ENCODE measurements around the gene ATXN3L. TPM values are rescaled to one million over a fixed set of nuclear protein-coding genes. Genes with fewer than 3 reads are reported as not detected.

ATXN3L gene
- polyA plus RNA-seq (2012; ENCODE audit: missing spikeins): 1.1 TPM

DNA sequence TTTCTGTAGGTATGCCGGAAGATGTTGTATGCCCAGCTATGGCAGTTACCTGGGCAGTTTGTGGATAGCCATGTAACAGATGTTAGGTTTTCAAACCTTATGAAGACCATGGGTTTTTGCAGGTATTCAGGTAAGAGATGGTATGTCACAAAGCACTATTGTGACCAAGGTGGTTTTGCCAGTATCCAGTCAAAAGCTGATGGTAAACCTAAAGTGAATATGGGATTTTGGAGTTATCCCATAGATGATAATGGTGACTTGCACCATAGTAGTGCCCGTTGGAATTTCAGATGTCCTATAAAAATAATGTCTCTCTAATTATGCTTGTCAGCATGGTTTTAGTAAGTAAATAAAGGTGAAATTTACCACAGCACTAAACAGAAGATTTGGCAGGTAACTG lies at the start of gene ATXN3L:
Gene ATXN3L, minus strand, starts transcription at position 101 of the 400 bp plus-strand sequence. CDS start 119 bp downstream, outside the sequence.
- no peak for TF ChIP-seq POLR2A (IDR thresholded peaks at IDR 0.05; ENCODE audit: low read depth, low read length)
- no peak for TF ChIP-seq POLR2AphosphoS5 (IDR thresholded peaks at IDR 0.05; ENCODE audit: low read depth, low read length)
- no peak for TF ChIP-seq TAF1 (IDR thresholded peaks at IDR 0.05; ENCODE audit: borderline replicate concordance, low read depth, low read length)
- no peak for DNase-seq (ENCODE audit: insufficient read length)
- no peak for FAIRE-seq

DNA sequence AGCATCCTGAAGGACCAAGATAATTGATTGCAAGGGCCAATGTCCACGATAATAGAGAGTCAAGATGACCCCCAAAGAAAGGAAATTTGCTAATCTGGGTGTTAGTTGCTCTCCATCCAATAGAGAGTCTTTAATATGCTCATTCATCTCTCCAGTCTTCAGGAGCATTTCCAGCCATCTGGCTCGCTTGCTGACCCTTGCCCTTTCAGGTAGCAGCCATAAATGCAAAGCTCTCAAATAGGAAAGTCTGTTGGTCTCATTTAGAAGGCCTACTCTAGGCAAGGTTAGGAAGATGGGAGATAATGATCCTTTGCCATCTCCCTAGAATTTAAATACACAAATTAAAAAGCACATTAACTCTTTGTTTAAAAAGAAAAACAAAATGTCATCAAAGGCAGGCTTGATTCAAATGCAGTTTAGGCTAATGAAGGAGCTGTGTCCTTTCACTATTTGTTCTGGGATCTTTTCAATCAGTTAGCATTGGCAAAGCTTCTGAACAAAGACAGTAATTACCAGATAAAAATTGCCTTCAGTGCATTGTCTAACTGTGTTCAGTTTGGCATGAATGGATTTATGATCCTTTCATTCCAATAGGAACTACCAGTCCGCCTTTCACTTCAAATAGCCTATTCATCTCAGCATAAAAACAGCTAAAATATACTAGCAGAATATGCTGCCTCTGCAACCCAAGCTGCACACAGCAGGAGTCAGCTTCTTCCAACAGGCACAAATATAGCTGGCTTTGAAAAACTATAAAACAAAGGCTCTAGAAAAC lies 49.6 kb upstream of the ATXN3L start:
- TF ChIP-seq POLR2A (IDR thresholded peaks at IDR 0.05; ENCODE audit: low read depth, low read length): no peak
- no peak for TF ChIP-seq TAF1 (IDR thresholded peaks at IDR 0.05; ENCODE audit: borderline replicate concordance, low read depth, low read length)
- no peak for TF ChIP-seq POLR2AphosphoS5 (IDR thresholded peaks at IDR 0.05; ENCODE audit: low read depth, low read length)
- FAIRE-seq (peak; percentile 70), DNase-seq (ENCODE audit: insufficient read length) (no peak)

DNA sequence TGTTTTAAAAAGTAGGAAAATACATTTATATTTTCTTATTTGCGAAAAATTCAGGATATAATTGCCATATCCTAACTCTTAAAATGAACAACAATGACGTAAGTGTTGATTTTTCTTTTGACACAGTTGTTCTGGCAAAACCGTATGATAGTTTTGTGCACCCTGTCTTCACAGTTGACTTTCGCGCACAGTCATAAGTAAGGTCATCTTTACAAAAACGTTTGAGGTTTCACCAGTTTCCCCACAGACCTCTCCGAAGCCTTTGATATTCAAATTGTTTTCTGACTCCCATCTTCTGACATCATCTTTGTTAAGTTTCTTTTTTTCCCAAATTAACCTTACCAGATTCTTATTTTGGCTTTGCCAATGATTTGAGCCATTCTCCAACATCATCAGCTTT lies 48.1 kb upstream of the ATXN3L start:
- DNase-seq (ENCODE audit: insufficient read length): no peak
- no peak for FAIRE-seq
- TF ChIP-seq TAF1 (IDR thresholded peaks at IDR 0.05; ENCODE audit: borderline replicate concordance, low read depth, low read length) (no peak), POLR2AphosphoS5 (IDR thresholded peaks at IDR 0.05; ENCODE audit: low read depth, low read length) (no peak), POLR2A (IDR thresholded peaks at IDR 0.05; ENCODE audit: low read depth, low read length) (no peak)

DNA sequence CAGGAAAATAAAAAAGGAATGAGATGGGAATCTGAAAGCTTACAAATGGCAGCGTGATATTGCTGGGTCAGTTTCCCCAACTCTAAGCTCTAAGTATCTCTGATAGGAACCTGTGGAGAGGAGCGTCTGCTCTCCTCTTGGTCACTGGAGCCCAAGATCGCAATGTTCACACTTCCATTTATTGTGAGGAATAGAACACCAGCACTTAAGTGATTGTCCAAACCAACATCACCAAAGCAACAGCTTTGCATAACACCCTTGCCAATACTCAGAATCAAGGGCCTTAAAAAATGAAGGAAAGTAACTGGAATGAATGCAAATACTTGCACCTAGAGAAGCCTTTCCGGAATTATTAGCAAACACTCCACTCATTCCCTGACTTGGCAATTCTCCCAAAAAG lies 46.8 kb upstream of the ATXN3L start:
- no peak for TF ChIP-seq TAF1 (IDR thresholded peaks at IDR 0.05; ENCODE audit: borderline replicate concordance, low read depth, low read length)
- TF ChIP-seq POLR2A (IDR thresholded peaks at IDR 0.05; ENCODE audit: low read depth, low read length): no peak
- TF ChIP-seq POLR2AphosphoS5 (IDR thresholded peaks at IDR 0.05; ENCODE audit: low read depth, low read length): no peak
- FAIRE-seq (no peak), DNase-seq (ENCODE audit: insufficient read length) (no peak)

DNA sequence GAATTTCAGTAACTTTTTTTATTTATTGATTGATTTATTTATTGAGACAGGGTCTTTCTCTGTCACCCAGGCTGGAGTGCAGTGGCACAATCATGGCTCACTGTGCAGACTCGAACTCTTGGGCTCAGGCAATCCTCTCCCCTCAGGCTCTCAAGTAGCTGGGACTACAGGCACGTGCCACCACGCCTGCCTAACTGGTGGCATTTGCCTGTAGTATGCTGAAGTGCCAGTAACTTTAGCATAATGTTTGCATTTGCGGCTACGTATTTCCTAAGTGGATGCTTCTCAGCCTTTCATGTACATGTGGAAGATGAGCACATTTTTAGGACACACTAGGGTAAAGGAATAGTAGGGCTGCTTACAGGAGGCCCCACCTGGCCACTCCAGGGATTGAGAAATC lies 45.3 kb upstream of the ATXN3L start:
- no peak for TF ChIP-seq POLR2AphosphoS5 (IDR thresholded peaks at IDR 0.05; ENCODE audit: low read depth, low read length)
- FAIRE-seq (no peak), DNase-seq (ENCODE audit: insufficient read length) (no peak)

DNA sequence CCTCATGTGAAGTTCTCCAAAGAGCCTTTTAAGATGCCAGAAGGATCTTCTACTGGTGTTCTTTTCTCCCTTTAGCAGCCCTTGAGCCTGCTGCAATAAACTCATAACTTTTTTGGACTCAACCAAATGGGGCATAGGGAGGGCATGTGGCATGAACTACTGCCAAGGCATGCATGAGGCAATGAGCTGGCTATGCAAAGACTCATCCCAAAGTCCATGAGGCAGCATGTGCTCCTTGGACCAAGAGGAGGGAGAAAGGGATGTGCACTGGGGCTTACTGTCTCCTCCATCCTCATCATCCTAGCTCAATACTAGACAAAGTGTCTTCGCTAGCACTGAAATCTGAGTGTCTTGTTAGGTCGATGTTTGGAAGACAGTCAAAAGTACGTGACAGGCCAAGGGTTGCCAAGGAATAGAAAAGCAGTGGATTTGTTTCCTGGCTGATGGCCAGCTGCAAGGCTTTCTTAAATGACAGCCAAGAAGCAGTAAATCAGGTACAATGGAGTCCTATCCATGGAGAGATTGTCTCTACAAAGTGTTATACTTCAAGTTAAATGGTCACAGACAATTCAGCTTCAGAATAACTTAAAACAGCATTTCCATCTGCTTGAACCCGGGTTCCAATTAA lies 44.5 kb upstream of the ATXN3L start:
- no peak for TF ChIP-seq POLR2AphosphoS5 (IDR thresholded peaks at IDR 0.05; ENCODE audit: low read depth, low read length)
- no peak for TF ChIP-seq TAF1 (IDR thresholded peaks at IDR 0.05; ENCODE audit: borderline replicate concordance, low read depth, low read length)
- no peak for TF ChIP-seq POLR2A (IDR thresholded peaks at IDR 0.05; ENCODE audit: low read depth, low read length)
- peak; percentile 36 for FAIRE-seq

DNA sequence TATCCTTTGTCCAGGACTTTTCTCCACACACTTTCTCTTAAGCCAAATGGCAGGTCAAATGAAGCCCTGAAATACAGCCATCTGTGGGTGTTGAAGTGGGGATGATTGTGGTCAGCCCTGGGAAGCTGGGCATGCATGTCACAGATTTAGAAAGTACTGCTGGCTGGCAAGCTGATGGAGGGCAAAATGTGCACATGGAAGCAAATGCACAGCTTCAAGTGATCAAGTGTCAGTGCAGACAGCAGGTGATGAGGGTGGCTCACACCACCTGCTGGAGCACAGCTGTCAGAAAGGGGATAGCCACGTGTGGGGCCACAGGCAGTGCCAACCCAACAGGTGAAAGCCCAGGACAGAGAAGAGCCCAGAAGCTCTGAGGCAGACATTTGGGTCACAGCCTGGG lies 40.3 kb upstream of the ATXN3L start:
- TF ChIP-seq POLR2AphosphoS5 (IDR thresholded peaks at IDR 0.05; ENCODE audit: low read depth, low read length): no peak
- TF ChIP-seq TAF1 (IDR thresholded peaks at IDR 0.05; ENCODE audit: borderline replicate concordance, low read depth, low read length): no peak
- TF ChIP-seq POLR2A (IDR thresholded peaks at IDR 0.05; ENCODE audit: low read depth, low read length): no peak
- FAIRE-seq: peak; percentile 74

More for the DNA sequence above, 44.5 kb upstream of the ATXN3L start:
- no peak for DNase-seq (ENCODE audit: insufficient read length)

DNA sequence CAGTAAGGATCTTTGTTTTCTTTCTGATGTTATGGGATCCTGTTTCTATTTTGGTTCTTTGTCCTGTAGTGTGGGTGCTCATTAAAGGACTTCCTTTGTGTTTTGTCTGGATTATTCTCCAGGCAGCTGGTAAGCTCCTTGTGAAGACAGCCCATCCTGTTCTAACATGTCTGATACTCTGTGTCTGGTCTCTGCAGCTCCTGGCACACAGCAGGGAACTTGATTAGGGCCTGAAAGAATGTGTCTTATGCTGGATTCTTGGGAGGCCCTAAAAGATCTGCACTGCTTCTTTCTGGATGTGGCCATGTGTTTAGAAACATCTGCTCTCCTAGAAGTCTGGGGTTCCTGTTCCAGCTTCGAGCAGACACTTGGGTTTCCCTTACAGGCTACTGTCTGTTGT lies 38.1 kb upstream of the ATXN3L start:
- DNase-seq (ENCODE audit: insufficient read length) (no peak), FAIRE-seq (no peak)
- TF ChIP-seq POLR2A (IDR thresholded peaks at IDR 0.05; ENCODE audit: low read depth, low read length) (no peak), TAF1 (IDR thresholded peaks at IDR 0.05; ENCODE audit: borderline replicate concordance, low read depth, low read length) (no peak), POLR2AphosphoS5 (IDR thresholded peaks at IDR 0.05; ENCODE audit: low read depth, low read length) (no peak)

More for the DNA sequence above, 40.3 kb upstream of the ATXN3L start:
- DNase-seq (ENCODE audit: insufficient read length): no peak

DNA sequence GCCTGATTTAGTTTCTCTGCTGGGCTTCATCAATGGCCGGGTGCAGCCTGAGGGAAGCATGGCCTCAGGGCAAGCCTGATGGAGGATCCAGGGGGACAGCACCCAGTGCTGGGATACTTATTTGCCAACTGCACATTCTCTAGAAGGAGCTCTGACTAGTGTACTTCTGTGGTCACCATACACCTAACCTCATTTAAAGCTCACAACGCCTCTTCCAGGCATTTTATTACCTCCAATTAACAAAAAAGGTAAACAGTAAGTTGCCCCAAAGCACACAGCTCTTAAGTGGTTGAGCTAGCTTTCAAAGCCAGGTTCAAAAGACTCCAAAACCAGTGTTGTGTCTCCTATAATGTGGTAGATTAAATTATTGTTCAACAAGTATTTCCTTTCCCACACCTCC lies 26.8 kb upstream of the ATXN3L start:
- DNase-seq (ENCODE audit: insufficient read length): no peak
- no peak for TF ChIP-seq POLR2A (IDR thresholded peaks at IDR 0.05; ENCODE audit: low read depth, low read length)
- TF ChIP-seq POLR2AphosphoS5 (IDR thresholded peaks at IDR 0.05; ENCODE audit: low read depth, low read length): no peak
- no peak for TF ChIP-seq TAF1 (IDR thresholded peaks at IDR 0.05; ENCODE audit: borderline replicate concordance, low read depth, low read length)
- peak; percentile 56 for FAIRE-seq

DNA sequence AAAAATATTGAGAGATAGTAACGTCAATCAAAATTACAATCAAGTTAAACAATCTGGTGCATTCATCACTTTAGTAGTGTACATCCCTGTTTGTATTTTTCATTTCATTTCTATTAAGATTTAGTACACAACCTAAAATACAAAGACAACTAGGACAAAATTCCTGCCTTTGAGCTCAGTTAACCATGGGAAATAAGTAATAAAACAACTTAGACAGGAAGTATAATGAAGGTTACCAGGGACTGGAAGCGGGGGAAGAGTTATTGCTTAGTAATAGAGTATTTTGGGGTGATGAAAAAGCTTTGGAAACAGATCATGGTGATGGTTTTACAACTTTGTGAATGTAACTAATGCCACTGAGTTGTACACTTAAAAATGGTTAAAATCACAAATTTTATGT lies 25.6 kb upstream of the ATXN3L start:
- TF ChIP-seq POLR2A (IDR thresholded peaks at IDR 0.05; ENCODE audit: low read depth, low read length): no peak
- no peak for TF ChIP-seq POLR2AphosphoS5 (IDR thresholded peaks at IDR 0.05; ENCODE audit: low read depth, low read length)
- TF ChIP-seq TAF1 (IDR thresholded peaks at IDR 0.05; ENCODE audit: borderline replicate concordance, low read depth, low read length): no peak
- no peak for FAIRE-seq

DNA sequence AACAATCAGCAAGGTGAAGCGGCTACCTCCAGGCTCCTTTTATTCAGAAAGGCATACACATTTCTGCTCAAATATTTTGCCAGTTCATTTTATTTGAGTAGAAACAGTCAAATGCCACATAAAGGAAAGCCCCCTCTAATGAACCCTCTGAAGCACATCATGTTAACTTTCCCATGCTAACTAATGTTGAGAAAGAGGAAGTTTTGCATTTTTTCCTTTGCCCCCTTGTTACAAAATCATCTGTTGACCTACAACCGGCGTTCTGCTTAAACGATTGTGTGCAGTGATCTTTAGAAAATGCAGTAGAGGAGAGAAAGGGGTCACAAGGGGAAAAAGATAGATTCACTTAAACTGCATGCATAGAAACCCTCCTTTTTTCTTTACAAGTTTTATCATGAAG lies 25.2 kb upstream of the ATXN3L start:
- TF ChIP-seq TAF1 (IDR thresholded peaks at IDR 0.05; ENCODE audit: borderline replicate concordance, low read depth, low read length) (no peak), POLR2AphosphoS5 (IDR thresholded peaks at IDR 0.05; ENCODE audit: low read depth, low read length) (no peak)
- no peak for DNase-seq (ENCODE audit: insufficient read length)
- FAIRE-seq: peak; percentile 87

More for the DNA sequence above, 25.6 kb upstream of the ATXN3L start:
- no peak for DNase-seq (ENCODE audit: insufficient read length)

DNA sequence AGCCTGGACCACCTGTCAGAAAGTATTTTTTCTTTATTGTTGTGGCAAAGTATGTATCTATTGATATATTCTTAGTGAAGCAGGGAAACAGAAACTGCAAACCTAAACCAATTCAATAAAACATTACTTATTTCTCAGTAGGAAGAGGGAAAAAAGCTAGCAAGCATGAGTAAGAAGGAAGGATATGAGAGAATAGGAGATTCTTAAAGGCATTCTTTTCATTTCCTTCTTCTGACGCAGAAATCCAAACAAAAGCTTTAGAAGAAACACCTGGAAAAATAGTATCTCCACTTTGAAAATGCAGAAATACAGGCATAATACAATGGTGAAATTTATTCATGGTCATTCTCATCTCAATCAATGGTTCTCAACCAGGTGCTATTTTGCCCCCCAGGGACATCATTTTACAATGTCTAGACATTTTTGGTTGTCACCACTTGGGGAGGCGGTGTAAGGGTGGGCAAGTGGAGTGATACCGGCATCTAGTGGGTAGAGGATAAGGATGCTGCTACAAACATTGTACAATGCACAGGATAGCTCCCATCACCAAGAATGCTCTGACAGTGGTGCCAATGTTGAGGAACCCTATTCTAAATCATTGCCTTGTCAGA lies 21.7 kb upstream of the ATXN3L start:
- TF ChIP-seq POLR2A (IDR thresholded peaks at IDR 0.05; ENCODE audit: low read depth, low read length) (no peak), POLR2AphosphoS5 (IDR thresholded peaks at IDR 0.05; ENCODE audit: low read depth, low read length) (no peak), TAF1 (IDR thresholded peaks at IDR 0.05; ENCODE audit: borderline replicate concordance, low read depth, low read length) (no peak)
- DNase-seq (ENCODE audit: insufficient read length) (no peak), FAIRE-seq (no peak)
